ENCODE results near the gene RUFY3.

Gene RUFY3

GRCh38 chr4:70765368-70765767 lies 43.6 kb downstream of the RUFY3 start (continued):
- TF ChIP-seq, protein P1, sequence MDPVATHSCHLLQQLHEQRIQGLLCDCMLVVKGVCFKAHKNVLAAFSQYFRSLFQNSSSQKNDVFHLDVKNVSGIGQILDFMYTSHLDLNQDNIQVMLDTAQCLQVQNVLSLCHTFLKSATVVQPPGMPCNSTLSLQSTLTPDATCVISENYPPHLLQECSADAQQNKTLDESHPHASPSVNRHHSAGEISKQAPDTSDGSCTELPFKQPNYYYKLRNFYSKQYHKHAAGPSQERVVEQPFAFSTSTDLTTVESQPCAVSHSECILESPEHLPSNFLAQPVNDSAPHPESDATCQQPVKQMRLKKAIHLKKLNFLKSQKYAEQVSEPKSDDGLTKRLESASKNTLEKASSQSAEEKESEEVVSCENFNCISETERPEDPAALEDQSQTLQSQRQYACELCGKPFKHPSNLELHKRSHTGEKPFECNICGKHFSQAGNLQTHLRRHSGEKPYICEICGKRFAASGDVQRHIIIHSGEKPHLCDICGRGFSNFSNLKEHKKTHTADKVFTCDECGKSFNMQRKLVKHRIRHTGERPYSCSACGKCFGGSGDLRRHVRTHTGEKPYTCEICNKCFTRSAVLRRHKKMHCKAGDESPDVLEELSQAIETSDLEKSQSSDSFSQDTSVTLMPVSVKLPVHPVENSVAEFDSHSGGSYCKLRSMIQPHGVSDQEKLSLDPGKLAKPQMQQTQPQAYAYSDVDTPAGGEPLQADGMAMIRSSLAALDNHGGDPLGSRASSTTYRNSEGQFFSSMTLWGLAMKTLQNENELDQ (tag by site-specific recombination; IDR thresholded peaks at IDR 0.05; ENCODE audit: low read depth), result no peak
- TF ChIP-seq HIC1 (tag by site-specific recombination; IDR thresholded peaks at IDR 0.05), result no peak

DNA sequence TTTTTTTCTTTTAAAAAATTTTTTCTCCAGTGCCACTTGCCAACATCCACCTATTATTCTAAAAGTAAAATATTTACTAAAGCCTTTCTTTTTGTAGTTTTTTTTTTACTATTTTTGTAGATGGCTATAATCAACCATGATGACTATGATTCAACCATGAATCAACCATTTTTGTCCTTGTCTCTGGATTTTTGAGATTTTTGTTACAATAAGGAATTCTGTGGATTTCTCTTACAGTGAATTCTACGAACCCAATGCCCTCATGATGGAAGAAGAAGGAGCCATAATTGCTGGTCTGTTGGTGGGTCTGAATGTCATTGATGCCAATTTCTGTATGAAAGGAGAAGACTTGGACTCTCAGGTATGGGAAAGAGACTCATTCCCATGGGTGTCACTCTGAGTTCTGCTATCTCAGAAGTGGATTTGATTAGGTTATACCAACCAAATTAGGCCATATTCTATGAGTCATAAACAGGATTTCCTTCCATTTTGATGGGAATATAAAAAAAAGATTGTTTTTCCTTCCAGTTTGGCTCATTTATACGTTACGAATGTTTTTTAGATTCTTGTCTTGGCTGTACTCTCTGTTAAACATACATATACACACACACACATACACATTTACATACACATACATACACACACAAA lies 46.7 kb downstream of the RUFY3 start:
- no peaks in the 10 kb centered on the region for H3K9me3 ChIP-seq (ENCODE audit: control insufficient read depth, insufficient read depth, low read depth, low read length)
- H3K27ac ChIP-seq (ENCODE audit: extremely low read depth, low read depth, low read length), result no peak overlapping the region
- CTCF ChIA-PET, result no interaction called here
- H3K4me1 ChIP-seq (ENCODE audit: control insufficient read depth, insufficient read depth, low read length), result no peaks in the 10 kb centered on the region
- peaks cover 9 to 81% of the 10 kb centered on the region in 2 experiments; a peak in 2 of 3 replicates for H3K36me3 ChIP-seq (ENCODE audit: control insufficient read depth in 2 of 2, insufficient read depth in 1 of 2, low read length in 2 of 2)
- no peak overlapping the region for H3K4me3 ChIP-seq (ENCODE audit: low read depth, low read length)
- TF ChIP-seq ZNF391 (tag by site-specific recombination; IDR thresholded peaks at IDR 0.05; ENCODE audit: borderline replicate concordance, low read depth) (no peak), ZNF280C (tag by site-specific recombination; IDR thresholded peaks at IDR 0.05) (no peak), ZNF16 (tag by site-specific recombination; IDR thresholded peaks at IDR 0.05; ENCODE audit: low read depth) (no peak), ZNF433 (tag by site-specific recombination; IDR thresholded peaks at IDR 0.05; ENCODE audit: low read depth) (no peak), ZNF214 (tag by site-specific recombination; IDR thresholded peaks at IDR 0.05; ENCODE audit: borderline replicate concordance) (no peak), ZNF280D (tag by site-specific recombination; IDR thresholded peaks at IDR 0.05) (no peak), BCL6B (tag by site-specific recombination; IDR thresholded peaks at IDR 0.05) (no peak), ZNF521 (tag by site-specific recombination; IDR thresholded peaks at IDR 0.05) (no peak), ZFP37 (tag by site-specific recombination; IDR thresholded peaks at IDR 0.05) (no peak), SCRT1 (tag by site-specific recombination; IDR thresholded peaks at IDR 0.05; ENCODE audit: borderline replicate concordance) (no peak), SP3 (tag by site-specific recombination; IDR thresholded peaks at IDR 0.05) (no peak), ZNF560 (tag by site-specific recombination; IDR thresholded peaks at IDR 0.05; ENCODE audit: borderline replicate concordance) (no peak), ZNF274 (IDR thresholded peaks at IDR 0.05; ENCODE audit: low read length) (no peak), ZNF274 (tag by site-specific recombination; IDR thresholded peaks at IDR 0.05; ENCODE audit: borderline replicate concordance) (no peak), ZNF239 (tag by site-specific recombination; IDR thresholded peaks at IDR 0.05) (no peak), ZNF768 (tag by site-specific recombination; IDR thresholded peaks at IDR 0.05) (no peak), ZNF670 (tag by site-specific recombination; IDR thresholded peaks at IDR 0.05; ENCODE audit: low read depth) (no peak), ZNF626 (tag by site-specific recombination; IDR thresholded peaks at IDR 0.05) (no peak), SP2 (tag by site-specific recombination; IDR thresholded peaks at IDR 0.05) (no peak)
- TF ChIP-seq, protein P2, sequence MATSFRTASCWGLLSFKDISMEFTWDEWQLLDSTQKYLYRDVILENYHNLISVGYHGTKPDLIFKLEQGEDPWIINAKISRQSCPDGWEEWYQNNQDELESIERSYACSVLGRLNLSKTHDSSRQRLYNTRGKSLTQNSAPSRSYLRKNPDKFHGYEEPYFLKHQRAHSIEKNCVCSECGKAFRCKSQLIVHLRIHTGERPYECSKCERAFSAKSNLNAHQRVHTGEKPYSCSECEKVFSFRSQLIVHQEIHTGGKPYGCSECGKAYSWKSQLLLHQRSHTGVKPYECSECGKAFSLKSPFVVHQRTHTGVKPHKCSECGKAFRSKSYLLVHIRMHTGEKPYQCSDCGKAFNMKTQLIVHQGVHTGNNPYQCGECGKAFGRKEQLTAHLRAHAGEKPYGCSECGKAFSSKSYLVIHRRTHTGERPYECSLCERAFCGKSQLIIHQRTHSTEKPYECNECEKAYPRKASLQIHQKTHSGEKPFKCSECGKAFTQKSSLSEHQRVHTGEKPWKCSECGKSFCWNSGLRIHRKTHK (tag by site-specific recombination; IDR thresholded peaks at IDR 0.05), result no peak
- POLR2A ChIA-PET, result no interaction called here
